Spleen (tissue), 11 donors: ENCODE measurements around the gene TRAF1. TPM values are rescaled to one million over a fixed set of nuclear protein-coding genes. Genes with fewer than 3 reads are reported as not detected.

Experiments used
- DNase-seq: peaks from one replicate; pipeline ENCODE4 v3.0.0-alpha.2; 2020
- H3K27ac ChIP-seq, 8 donors: fragments of 200-600 bp; sonication (generic) in 7 of 8; 1 replicate in 4 of 8; 2 replicates in 4 of 8; pipeline versions ENCODE4 v1.5.0 to v1.8.0; 2016 to 2021; ENCODE audit warnings: inconsistent platforms in 4 of 8, mild to moderate bottlenecking in 4 of 8, moderate library complexity in 1 of 8
- H3K27me3 ChIP-seq, 7 donors: fragments of 200-600 bp; sonication (generic) in 6 of 7; replicated peaks in 1 of 7; 1 replicate in 4 of 7; 2 replicates in 3 of 7; pipeline versions ENCODE4 v1.5.0 to v1.8.0; 2016 to 2021; ENCODE audit warnings: inconsistent platforms in 3 of 7, mild to moderate bottlenecking in 1 of 7
- H3K36me3 ChIP-seq, 6 donors: fragments of 200-600 bp; sonication (generic) in 5 of 6; 1 replicate in 4 of 6; 2 replicates in 2 of 6; pipeline versions ENCODE4 v1.5.0 to v1.8.0; 2016 to 2021; ENCODE audit warnings: inconsistent platforms in 2 of 6
- H3K4me1 ChIP-seq, 6 donors: fragments of 200-600 bp; sonication (generic) in 5 of 6; 1 replicate in 3 of 6; 2 replicates in 3 of 6; pipeline versions ENCODE4 v1.5.0 to v1.8.0; 2016 to 2021; ENCODE audit warnings: inconsistent platforms in 3 of 6
- H3K4me3 ChIP-seq, 8 donors: fragments of 200-600 bp; sonication (generic) in 7 of 8; 1 replicate in 4 of 8; 2 replicates in 4 of 8; pipeline versions ENCODE4 v1.5.0 to v1.8.0; 2016 to 2021; ENCODE audit warnings: inconsistent platforms in 4 of 8, mild to moderate bottlenecking in 4 of 8, moderate library complexity in 2 of 8
- H3K9me3 ChIP-seq, 8 donors: fragments of 200-600 bp; sonication (generic) in 7 of 8; 1 replicate in 4 of 8; 2 replicates in 4 of 8; pipeline versions ENCODE4 v1.5.0 to v1.8.0; 2016 to 2021; ENCODE audit warnings: inconsistent platforms in 4 of 8
- CTCF ChIP-seq, 11 experiments: fragments of 200-600 bp in 7 of 11; fragments of 450-650 bp in 4 of 11; sonication (generic) in 4 of 11; IDR thresholded peaks in 8 of 11; conservative IDR thresholded peaks in 3 of 11; 1 replicate in 7 of 11; 2 replicates in 4 of 11; pipeline versions ENCODE4 v1.4.0 to v1.8.0; 2016 to 2021; ENCODE audit warnings: antibody characterized with exemption in 11 of 11, inconsistent platforms in 4 of 11, mild to moderate bottlenecking in 1 of 11
- POLR2A ChIP-seq, 3 donors: fragments of 450-650 bp; IDR thresholded peaks; one replicate each; pipeline ENCODE4 v1.5.1; 2017; ENCODE audit warnings: antibody characterized with exemption in 3 of 3, mild to moderate bottlenecking in 1 of 3
- POLR2AphosphoS5 ChIP-seq, 3 donors: sonication (generic); formaldehyde crosslinking; IDR thresholded peaks; one replicate each; pipeline ENCODE4 v1.5.1; 2017; ENCODE audit warnings: antibody characterized with exemption in 3 of 3
- WGBS, 5 donors: extraction: QIAGEN DNeasy Blood & Tissue Kit in 3 of 5; methylation state at CpG; one replicate each; pipeline versions ENCODE4 v1.1.5 to v1.1.7; 2013 to 2018; 5-methylcytosine and 5-hydroxymethylcytosine counted together
- intact Hi-C: fragments of 100-400 bp; cut with DNase I; formaldehyde crosslinking; loops from one replicate; pipeline ENCODE4 v1.15.0; 2023; ENCODE audit warnings: low total_unique reads
- polyA plus RNA-seq, 3 donors: library from polyadenylated mRNA; stranded (reverse); fragments of 200-250 nt; gene quantifications; one replicate each; pipeline ENCODE4 v1.2.1, GENCODE V29; 2013
- total RNA-seq, 7 donors: library from RNA; depleted of rRNA in 3 of 7; stranded (reverse); fragments of >200 nt in 3 of 7; fragmentation: NEBNext Ultra II Directional in 4 of 7; extraction: Animal tissue kit (Norgen Biotek cat#: 25700) in 4 of 7; gene quantifications; one replicate each; pipeline versions ENCODE4 v1.1.0 to v1.2.1, GENCODE V29; 2016 to 2021
- donor health status: healthy with polysubstance abuse.
- donor health status: DM: no; HTN: no; CAD: no; lungs with moderate emphysema.
- donor health status: DM: no; HTN: no; CAD: no.
- donor health status: Bipolar disorder and iron deficiency.
- donor health status: healthy.
- donor health status: DM: no; HTN: no; CAD: no.
- donor health status: DM: yes; HTN: yes; CAD: no.

Gene TRAF1
- total and polyA plus RNA-seq, 10 donors = 8.6 to 29.2 (median 14.1) TPM

GRCh38 chr9:120893611-120894307, 32.8 kb downstream of the TRAF1 start:
- DNase-seq = no peak
- Histone ChIP-seq H3K4me3 (no peak overlapping the region), H3K9me3 (no peaks in the 10 kb centered on the region), H3K36me3 (no peaks in the 10 kb centered on the region), H3K4me1 (peaks cover 28 to 69% (median 41%) of the 10 kb centered on the region in 6 donors), H3K27ac (peak overlapping the region in 6 of 8 donors; percentile 35 to 81 (median 67)), H3K27me3 (no peaks in the 10 kb centered on the region)
- 90 to 93% (median 91%) methylated on average over 13 of the region's 13 CpGs for WGBS, 5 donors
- TF ChIP-seq POLR2A (IDR thresholded peaks at IDR 0.05) (no peak), POLR2AphosphoS5 (IDR thresholded peaks at IDR 0.05) (no peak), CTCF (IDR thresholded peaks at IDR 0.05 in 8 of 11, conservative IDR thresholded peaks at IDR 0.05 in 3 of 11) (no peak)
- intact Hi-C loops = no loop called here

- Histone ChIP-seq H3K4me3 (no peak overlapping the region), H3K9me3 (no peaks in the 10 kb centered on the region), H3K27me3 (no peaks in the 10 kb centered on the region), H3K4me1 (peaks cover 28 to 69% (median 41%) of the 10 kb centered on the region in 6 donors), H3K27ac (peak overlapping the region; percentile 55 to 81 (median 69)), H3K36me3 (no peaks in the 10 kb centered on the region)
- 48 to 57% (median 55%) methylated on average over 6 of the region's 6 CpGs for WGBS, 5 donors
- DNase-seq = no peak
- TF ChIP-seq POLR2A (IDR thresholded peaks at IDR 0.05) (no peak), CTCF (IDR thresholded peaks at IDR 0.05 in 8 of 11, conservative IDR thresholded peaks at IDR 0.05 in 3 of 11) (no peak), POLR2AphosphoS5 (IDR thresholded peaks at IDR 0.05) (peak in 1 of 3 donors; percentile 72)
- intact Hi-C loops = no loop called here
Observed at GRCh38 chr9:120892748-120893610, 33.6 kb downstream of the TRAF1 start.

- peaks cover 28 to 63% (median 37%) of the 10 kb centered on the region in 6 donors for H3K4me1 ChIP-seq
- peak overlapping the region; percentile 35 to 81 (median 69) for H3K27ac ChIP-seq
- intact Hi-C loops = no loop called here
- DNase-seq = no peak
- WGBS, 5 donors = 28 to 36% (median 34%) methylated on average over 15 of the region's 15 CpGs
- H3K9me3 ChIP-seq = no peaks in the 10 kb centered on the region
- no peaks in the 10 kb centered on the region for H3K27me3 ChIP-seq
- no peaks in the 10 kb centered on the region for H3K36me3 ChIP-seq
- H3K4me3 ChIP-seq = no peak overlapping the region
- no peak for TF ChIP-seq CTCF (IDR thresholded peaks at IDR 0.05 in 8 of 11, conservative IDR thresholded peaks at IDR 0.05 in 3 of 11)
- peak in 1 of 3 donors; percentile 14 for TF ChIP-seq POLR2AphosphoS5 (IDR thresholded peaks at IDR 0.05)
- no peak for TF ChIP-seq POLR2A (IDR thresholded peaks at IDR 0.05)
Observed at GRCh38 chr9:120891884-120892747, 34.5 kb downstream of the TRAF1 start.
